SH-SY5Y (cell line): ENCODE data around the gene MTHFS.

Experiments used
- GATA2 ChIP-seq: IDR thresholded peaks from 2 replicates; pipeline ENCODE4 v1.6.1; 2011; ENCODE audit warnings: mild to moderate bottlenecking, low read depth, low read length
- GATA3 ChIP-seq: IDR thresholded peaks from 2 replicates; pipeline ENCODE4 v1.6.1; 2011; ENCODE audit warnings: low read depth, mild to moderate bottlenecking, low read length, moderate library complexity

Gene MTHFS

GRCh38 chr15:79887054-79887930, 9.5 kb downstream of the MTHFS start:
- no peak for TF ChIP-seq GATA2
- TF ChIP-seq GATA3 = no peak

GRCh38 chr15:79886124-79886523, 10.7 kb downstream of the MTHFS start:
- TF ChIP-seq GATA3 (no peak), GATA2 (no peak)

GRCh38 chr15:79884204-79884596, 12.6 kb downstream of the MTHFS start:
- TF ChIP-seq GATA2 (no peak), GATA3 (no peak)

GRCh38 chr15:79883579-79884203, 13.1 kb downstream of the MTHFS start:
- TF ChIP-seq GATA3 (no peak), GATA2 (no peak)

GRCh38 chr15:79881668-79882067, 15.1 kb downstream of the MTHFS start:
- TF ChIP-seq GATA3 (no peak), GATA2 (no peak)

GRCh38 chr15:79881254-79881653, 15.6 kb downstream of the MTHFS start:
- TF ChIP-seq GATA2 (no peak), GATA3 (no peak)

GRCh38 chr15:79878078-79878705, 18.6 kb downstream of the MTHFS start:
- TF ChIP-seq GATA2 (no peak), GATA3 (no peak)

- no peak for TF ChIP-seq GATA2
- no peak for TF ChIP-seq GATA3
These were observed 21.6 kb downstream of the MTHFS start for GRCh38 chr15:79875213-79875612.

GRCh38 chr15:79874242-79874641, 22.6 kb downstream of the MTHFS start:
- no peak for TF ChIP-seq GATA3
- TF ChIP-seq GATA2 = no peak

- TF ChIP-seq GATA2 (no peak), GATA3 (no peak)
These were observed 24.3 kb downstream of the MTHFS start for GRCh38 chr15:79872358-79873017.

GRCh38 chr15:79868554-79868953, 28.3 kb downstream of the MTHFS start:
- TF ChIP-seq GATA3 (no peak), GATA2 (no peak)

GRCh38 chr15:79863886-79864285, 32.9 kb downstream of the MTHFS start:
- TF ChIP-seq GATA3 = no peak
- TF ChIP-seq GATA2 = no peak

- no peak for TF ChIP-seq GATA2
- TF ChIP-seq GATA3 = no peak
These were observed 34.6 kb downstream of the MTHFS start for GRCh38 chr15:79862191-79862590.

- TF ChIP-seq GATA3 (no peak), GATA2 (no peak)
These were observed 36.2 kb downstream of the MTHFS start for GRCh38 chr15:79860661-79861060.
